HG03342 (cell line): ENCODE measurements around the gene COL23A1.
"Not testable (repeated sequence)": the region's sequence is repeated elsewhere in the genome, so short reads cannot be mapped to it uniquely, and the experiment has no call there.

ENCODE experiments used
- ATAC-seq: cut with Tn5 transposase; IDR thresholded peaks from one replicate; pipeline ENCODE4 v1.9.1; 2021; ENCODE audit warnings: mild to moderate bottlenecking, moderate library complexity; ENCODE audit not compliant: unreplicated experiment

Gene COL23A1

DNA sequence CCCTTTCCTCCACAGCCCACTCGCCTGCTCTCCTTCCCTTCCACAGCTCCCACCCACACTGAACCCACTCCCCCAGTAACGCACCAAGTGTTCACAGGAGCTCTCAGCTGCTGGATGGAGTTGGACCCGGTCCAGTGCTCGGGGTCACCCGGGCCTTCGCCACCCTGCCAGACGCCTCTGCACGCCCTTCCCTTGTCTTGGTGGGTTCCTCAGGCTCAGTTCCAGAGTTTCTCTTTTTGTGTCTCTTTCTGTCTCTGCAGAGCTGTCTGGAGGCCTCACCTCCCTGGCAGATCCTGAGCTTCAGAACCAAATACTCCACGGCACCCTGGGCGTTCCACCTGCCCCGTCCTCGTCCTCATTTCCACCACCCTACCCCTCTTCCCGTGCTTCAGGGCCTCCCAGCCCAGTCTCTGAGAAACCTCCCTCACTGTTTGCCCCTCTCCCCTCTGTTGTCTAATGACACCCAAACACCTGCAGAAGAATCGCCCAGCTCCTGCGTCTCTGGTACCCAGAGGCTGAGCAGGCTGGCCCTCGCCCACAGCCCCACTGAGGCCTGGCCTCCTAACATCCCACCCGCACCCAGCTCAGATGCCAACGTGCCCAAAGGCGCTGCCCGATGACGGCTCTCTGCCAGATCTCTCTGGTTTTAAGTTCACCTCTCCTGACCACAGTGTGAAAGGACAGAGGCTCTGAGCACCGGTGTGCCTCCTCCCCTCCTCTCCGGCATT, 74.3 kb downstream of the COL23A1 start:
- ATAC-seq = no peak

DNA sequence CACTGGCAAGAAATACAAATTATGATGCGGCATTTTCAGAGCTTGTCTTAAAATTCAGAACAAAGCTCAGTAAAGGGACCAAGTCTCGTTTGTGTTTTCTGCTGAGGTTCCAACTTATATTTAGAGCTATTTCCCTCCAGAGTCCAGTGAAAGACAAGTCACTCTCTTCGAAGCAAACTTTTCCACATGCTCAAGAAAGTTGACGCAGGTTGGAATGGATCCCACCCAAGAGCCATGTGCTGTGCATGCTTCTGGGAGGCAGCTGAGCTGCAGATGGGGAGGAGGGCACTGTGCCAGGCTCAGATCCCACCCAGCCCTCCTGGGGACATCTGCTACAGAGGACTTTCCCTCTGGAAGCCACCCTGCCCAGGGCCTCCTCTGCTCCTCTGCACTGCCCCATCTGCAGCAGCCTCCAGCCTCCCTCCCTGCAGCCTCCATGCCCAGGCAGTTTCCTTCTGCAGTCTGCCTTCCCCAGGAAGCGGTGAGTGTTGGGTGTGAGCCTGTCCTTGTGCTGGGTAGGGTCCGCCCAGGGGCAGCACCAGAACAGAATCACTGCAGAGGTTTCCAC, 75.3 kb downstream of the COL23A1 start:
- no peak for ATAC-seq

DNA sequence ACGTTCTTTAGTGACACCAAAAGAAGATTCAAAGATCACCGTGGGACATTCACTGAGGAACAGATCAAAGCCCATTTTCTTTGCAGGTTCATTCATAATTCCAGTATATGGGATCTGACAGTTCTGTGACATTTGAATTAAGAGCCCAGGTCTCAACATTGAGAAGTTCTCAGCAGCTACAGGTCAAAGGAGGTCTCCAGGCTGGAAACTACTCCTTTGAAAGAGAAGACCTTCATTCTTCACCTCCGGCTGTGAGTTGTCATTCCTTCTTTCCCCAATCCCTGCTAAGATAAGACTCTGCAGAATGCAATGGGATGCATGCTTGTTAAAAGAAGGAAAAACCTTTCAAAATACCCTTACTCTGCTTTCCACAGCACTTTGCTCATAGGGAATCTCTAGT, 79.0 kb downstream of the COL23A1 start:
- no peak for ATAC-seq

DNA sequence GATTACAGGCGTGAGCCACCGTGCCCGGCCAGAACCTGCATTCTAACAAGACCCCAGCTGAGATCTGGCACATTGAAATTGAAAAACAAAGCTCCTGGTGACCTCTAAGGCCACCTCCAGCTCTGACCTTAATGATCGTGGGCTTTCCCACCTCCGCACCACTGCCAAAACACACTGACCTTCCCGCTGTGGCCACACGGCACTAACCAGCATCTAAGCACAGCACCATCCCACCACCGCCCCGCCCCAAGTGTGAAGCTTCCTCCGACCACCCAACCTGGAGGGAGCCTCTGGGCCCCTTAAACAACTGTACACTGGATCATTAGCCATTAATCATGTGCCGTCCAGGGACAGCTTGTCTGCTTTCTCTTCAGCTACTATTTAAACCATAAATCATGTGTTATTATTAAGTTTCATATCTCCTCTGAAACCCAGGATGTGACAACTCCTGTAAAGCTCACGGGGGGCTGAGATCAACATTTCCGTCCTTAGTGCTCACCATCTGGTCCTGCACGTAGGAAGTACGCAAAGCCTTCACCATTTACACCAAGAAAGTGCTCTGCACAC, 80.6 kb downstream of the COL23A1 start:
- ATAC-seq = no peak

DNA sequence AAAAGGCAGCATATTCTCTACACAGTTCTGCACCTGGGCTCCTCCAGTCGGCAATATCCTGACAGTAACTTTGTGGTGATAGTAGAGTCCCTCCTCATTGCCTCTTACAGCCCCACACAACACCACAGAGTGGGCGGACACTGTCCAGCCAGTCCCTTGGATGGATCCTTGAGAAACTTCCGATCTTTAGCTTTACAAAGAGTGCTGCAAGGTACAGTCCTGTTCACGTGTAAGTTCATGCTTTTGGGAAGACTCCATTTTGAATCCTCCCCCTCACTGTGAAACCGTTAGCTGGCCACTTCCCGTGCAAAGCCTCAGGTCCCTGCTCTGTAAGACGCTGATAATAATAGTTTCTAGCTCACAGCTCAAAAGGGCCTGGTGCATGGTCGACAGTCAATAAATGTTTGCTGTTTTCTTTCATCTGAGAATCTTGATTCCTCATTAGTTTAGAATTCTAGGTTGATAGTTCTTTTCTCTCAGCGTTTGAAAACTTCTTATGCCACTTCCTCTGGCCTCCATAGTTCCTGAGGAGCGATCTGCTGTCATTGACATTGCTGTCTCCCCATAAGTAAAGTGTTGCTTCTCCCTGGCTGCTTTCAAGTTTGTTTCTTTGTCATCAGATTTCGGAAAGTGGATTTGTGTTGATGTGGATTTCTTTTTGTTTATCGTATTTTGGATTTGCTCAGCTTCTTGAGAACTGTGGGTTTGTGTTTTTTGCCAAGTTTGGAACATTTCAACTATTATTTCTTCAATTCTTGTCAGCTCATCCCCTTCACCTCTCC, 82.9 kb downstream of the COL23A1 start:
- no peak for ATAC-seq

DNA sequence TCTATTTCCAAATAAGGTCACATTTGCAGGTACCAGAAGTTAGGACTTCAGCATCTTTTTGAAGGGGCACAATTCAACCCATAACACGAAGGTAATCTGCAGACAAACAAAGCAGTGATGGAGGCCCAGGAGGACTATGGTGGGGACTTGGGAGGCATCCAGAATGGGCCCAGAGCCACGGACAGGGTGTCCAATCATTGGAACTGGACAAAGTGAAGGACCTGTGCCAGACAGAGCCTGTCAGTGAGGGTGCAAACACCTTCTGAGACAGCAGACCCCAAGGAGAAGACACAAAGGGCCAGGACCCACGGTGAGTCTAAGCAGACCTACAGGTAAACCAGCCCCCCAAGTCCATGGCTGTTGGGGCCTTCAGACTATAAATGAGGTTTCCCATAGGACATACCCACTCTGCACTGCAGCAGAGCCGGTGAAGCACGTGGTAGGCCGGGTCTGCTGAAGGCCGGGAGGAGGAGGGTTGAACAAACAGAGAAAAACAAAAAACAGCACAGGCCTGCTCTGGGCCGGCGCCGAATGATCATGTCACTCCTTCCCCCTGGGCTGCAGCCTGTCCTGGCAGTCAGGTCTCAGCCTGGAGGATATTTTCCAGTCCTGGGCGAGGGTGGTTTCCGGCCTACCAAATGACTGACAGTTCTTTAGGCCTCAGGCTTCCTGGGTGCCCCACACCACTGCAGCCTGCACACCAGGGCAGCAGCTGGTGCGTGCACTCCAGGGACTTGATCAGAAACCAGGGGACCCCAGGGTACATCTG, 84.4 kb downstream of the COL23A1 start:
- no peak for ATAC-seq

DNA sequence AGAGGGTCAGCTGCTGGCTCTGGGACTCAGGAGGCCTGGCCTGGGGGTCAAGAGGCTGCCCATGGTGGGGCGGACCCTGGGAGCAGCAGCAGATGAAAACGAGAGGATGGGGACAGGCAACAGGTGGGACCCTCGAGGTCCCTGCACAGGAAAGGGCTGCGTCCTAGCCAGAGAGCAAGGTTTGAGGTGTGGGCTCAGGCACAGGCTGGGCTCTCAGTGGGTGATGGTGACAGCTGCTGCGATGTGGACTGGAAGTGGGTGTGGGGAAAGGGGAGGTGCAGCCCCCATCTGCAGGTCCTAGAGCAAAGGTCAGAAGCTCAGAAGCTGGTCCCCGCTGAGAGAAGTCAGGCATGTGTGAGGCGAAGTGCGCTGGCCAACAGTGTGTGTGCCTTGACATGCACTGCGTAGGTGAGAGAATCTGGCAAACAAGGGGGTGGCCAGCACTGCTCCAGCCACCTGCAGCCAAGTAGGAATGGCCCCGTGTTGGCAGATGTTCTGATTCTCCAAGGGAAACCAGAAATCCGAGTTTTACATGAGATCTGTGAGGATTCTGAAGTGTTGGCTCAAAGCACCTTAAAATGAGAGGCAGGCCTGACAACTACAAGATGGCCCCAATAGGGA, 85.7 kb downstream of the COL23A1 start:
- ATAC-seq = no peak

DNA sequence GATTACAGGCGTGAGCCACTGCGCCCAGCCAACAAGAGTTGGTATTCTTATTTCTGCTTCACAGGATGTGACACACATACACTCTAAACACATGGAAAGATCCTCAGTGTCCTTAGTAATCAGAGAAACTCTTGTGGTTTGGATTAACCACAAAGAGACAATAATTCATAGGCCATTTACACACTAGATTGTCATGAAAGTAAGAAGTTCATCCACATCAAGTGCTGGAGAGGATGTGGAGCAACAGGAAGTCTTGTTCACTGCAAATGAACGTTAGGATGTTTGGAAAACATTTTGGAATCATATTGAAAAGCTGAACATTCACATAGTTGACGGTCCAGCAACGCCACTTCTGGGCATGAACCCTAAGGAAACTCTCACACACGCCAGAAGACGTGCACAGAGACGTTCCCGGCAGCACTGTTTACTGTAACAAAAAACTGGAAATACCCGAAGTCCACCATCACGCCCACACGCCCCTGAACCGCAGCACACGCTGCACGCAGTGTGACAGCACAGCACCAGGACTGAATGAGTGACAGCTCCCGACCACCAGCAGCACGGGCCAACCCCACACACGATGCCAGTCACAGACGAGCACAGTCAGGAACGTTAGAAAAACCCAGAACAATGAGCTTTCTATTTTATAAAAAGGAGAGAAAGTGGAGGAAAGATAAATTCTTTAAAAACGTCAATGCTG, 87.6 kb downstream of the COL23A1 start:
- no peak for ATAC-seq

DNA sequence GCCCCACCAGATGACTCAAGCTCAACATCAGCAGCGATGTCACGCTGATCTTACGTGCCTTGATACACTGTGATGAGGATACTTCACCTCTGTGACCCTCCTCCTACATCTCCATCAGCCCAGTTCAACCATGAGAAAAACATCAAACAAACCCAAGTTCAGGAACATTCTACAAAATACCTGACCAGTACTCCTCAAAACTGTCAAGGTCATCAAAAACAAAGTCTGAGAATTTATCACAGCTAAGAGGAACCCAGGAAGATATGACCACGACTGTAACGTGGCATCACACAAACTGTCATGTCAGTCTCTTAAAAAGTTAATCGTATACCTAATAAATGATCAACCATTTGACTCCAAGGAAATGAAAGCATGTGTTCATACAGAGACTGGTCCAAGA, 90.8 kb downstream of the COL23A1 start:
- ATAC-seq = no peak

DNA sequence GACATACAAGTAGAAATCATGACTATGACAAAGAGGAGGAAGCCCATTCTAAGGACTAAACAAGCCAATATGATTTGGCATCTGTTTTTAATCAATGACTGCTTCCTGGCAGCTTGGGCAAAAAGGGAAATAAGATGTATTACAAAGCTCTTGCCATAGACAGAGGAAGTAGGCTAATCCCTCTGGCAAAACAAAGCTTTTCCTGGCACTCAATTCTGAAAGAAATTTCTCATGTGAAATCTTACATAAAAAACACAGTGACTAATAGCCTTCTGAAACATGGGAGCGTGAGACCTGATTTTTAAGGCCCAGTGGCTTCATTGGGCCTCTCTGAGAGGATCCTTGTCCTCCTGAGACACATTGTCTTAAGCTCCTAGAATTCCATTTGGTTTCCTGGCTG, 93.6 kb downstream of the COL23A1 start:
- ATAC-seq = no peak

DNA sequence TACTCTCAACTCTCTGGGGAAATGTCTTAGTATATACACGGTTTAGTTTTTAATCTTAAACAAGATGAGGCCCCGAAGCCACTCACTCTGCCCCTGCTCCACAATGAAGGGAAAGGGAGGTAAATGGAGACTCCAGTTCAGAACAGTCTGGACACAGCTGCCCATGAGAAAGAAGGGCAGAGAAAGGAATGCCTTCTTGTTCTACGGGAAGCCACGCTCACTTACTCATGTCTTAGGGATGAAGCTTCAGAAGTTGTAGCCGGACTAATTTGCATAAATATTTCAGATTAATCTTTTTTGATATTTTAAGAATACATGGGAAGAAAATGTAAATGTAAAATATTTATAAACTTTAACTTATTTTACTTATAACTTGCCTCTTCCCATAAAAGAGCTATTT, 94.0 kb downstream of the COL23A1 start:
- no peak for ATAC-seq

DNA sequence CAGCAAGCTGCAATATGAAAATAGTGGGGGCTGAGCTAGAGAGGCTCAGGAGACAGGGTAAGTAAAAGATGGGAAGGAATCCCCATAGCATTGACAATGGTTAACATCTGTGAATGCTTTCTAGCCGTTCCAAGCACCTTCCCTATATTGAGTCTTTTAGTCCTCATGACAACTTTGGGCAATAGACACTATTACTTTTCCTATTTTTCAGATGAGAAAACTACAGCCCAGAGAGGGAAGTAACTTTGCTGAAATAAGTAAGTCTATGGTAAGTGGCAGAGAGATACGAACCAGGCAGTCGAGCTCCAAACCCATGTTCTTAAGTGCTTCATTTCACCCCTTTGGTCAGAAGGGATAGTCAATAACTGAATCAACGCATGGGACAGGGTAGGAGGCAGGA, 94.5 kb downstream of the COL23A1 start:
- ATAC-seq = no peak

DNA sequence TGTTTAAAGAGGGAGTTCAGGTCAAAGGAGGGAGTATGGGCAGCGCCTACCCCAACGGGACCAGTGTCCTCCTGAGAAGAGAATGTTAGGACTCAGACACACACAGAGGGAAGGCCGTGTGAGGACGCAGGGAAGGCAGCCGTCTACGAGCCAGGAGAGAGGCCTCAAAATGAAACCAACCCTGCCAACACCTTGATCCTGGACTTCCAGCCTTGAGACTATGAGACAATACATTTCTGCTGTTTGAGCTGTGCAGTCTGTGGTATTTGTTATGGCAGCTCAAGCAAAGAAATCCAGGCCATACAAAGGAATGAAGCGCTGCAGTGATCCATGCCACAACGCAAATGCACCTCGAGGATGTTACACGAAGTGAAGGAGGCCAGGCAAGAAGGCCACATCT, 97.9 kb downstream of the COL23A1 start:
- ATAC-seq = no peak

DNA sequence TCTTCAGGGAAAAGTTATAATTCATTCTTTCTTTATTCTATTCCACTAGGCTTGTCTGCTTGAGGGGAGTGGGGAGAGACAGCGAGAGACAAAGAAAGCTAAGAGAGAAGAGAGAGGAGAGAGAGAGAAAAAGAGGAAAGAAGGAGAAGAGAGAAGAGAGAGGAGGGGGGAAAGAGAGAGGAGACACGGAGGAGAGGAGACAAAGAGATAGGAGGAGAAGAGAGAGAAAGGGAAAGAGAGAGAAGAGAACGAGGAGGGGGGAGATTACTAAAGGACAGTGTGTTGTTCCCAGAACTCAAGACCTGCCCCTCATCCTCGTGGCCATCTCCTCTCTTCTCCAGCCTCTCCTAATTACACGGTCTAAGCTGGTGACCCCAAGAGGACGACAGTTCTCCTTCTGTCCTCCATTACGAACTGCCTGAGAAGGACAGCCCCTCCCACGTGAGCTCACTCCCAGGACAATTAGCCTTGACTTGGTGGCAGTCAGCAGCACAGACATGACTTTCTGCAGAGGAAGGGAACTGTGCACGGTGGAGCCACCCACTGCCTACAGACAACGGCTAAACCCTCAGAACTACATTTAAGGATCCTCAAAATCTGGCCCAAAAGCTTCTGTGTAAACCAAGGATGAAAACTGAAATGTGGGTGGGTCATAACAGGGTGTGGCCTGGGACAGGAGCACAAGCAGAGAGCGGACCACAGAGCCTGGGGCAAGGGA, 99.1 kb downstream of the COL23A1 start:
- no peak for ATAC-seq

DNA sequence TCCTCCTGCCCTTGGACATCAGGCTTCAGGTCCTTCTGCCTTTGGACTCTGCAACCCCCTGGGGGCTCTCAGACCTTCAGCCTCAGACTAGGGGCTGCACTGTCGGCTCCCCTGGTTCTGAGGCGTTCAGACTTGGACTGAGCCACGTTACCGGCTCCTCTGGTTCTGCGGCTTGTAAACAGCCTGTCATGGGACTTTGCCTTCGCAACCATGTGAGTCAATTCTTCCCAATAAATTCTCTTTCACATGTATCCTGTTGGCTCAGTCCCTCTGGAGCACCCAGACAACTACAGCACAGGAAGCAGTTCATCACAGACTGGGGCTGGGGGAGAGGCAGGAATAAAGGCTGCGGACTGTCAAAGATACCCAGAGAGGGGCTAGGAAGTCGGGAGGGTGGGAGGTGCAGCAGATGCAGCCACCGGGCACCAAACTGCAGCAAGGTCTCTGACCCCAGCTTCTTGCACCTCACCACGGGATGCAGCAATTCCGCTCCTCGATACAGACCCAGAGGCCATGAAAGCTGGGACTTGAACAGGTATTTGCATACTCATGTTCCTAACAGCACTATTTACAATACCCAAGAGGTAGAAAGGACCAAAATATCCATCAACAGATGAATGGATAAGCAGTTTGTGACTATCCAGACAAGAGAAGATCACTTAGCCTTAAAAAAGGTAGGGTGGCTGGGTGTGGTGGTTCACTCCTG, 100.8 kb downstream of the COL23A1 start:
- no peak for ATAC-seq

DNA sequence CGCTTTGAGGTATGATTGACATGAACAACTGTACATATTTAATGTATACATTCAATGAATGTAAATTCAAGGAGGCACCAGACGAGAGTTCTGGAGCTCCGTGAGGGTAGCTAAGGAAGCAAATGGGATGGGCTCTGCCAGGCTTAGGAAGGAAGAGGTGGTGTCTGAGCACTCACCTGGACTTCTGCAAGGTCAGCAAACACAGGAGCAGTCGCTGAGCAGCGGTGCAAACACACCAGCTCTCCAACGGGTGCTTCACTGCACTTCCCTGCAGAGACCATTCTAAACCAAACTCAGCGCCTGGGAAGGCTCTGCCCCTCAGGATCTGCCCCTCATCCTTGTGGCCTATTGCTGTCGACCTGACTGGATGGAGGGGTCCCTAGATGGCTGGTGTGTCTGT, 101.5 kb downstream of the COL23A1 start:
- no peak for ATAC-seq

DNA sequence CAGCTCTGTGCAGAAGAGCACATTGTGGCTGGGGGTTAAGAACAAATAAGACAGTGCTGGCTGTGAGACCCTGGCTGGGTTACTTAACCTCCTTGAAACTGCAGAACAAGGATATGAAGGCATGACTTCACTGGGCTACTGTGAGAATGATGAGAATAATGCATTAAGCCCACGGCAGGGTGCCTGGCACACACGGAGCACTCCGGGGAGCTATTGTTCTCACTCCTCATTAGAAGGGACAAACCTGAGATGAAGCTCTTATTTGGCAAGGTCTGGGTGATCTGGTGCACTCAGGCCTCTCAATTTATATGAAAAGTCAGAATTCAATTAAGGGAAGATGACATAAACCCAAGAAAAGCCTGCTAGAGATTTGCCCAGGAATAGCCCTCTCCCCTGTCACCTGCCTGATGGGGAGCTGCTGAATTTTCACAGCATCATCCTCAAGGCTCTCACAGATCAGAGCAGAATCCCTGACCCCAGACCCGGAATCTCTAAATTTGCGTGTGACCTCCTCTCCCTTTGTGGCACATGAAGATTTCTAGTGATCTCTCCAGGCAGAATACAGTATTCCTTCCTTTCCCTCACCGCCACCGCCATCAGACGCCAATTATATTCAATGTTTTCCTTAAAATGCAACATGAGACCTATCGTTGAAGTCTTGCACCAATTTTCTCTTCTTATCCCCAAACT, 102.1 kb downstream of the COL23A1 start:
- no peak for ATAC-seq

DNA sequence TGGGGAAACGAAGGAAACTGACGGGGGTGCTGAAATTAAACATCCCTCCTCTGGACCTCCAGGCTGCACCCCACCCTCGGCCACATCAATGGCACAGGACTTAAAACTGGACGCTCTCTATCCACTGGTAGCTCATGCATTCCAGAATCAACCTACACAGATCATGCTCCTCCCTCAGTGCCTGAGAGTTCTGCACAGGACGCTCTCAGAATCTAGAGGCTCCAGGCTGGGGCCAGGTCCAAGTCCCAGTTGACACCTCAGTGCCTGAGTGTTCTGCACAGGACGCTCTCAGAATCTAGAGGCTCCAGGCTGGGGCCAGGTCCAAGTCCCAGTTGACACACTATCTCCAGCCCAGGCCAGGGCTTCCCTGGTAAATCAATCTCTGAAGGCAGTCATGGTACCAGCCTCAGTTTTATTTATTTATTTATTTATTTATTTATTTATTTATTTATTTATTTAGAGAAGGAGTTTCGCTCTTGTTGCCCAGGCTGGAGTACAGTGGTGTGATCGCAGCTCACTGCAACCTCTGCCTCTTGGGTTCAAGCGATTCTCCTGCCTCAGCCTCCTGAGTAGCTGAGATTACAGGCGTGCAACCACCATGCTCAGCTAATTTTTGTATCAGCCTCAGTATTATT, 103.2 kb downstream of the COL23A1 start:
- not testable (repeated sequence) for ATAC-seq
